ENCODE results near the gene PDCD5. TPM values are rescaled to one million over a fixed set of nuclear protein-coding genes. Genes with fewer than 3 reads are reported as not detected.

The PDCD5 gene
- total RNA-seq, 4 donors from 2014 or later: 75.2 to 118 (median 97.3) TPM

DNA sequence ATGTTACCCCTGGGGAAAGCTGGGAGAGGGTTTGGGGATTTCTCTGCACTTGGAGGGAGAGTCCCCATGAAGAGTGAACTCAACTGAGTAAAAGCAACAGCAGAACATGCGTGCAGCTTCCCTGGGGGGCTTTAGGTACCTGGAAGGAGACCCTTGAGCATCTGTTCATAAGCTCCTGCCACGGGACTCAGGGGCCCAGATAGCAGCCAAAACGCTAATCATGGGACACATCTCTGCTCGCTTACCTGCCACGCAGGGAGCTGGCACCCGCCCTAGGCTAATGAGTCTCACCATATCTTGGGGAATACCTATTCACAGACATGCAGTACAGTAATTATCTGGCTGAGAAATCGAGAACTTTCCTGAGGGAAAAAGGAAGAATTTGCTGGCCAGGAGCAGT is 33.9 kb downstream of the PDCD5 start:
- ATAC-seq (ENCODE audit: low FRiP score) (no peak), DNase-seq (ENCODE audit: low spot score) (no peak)
- TF ChIP-seq, protein P1, sequence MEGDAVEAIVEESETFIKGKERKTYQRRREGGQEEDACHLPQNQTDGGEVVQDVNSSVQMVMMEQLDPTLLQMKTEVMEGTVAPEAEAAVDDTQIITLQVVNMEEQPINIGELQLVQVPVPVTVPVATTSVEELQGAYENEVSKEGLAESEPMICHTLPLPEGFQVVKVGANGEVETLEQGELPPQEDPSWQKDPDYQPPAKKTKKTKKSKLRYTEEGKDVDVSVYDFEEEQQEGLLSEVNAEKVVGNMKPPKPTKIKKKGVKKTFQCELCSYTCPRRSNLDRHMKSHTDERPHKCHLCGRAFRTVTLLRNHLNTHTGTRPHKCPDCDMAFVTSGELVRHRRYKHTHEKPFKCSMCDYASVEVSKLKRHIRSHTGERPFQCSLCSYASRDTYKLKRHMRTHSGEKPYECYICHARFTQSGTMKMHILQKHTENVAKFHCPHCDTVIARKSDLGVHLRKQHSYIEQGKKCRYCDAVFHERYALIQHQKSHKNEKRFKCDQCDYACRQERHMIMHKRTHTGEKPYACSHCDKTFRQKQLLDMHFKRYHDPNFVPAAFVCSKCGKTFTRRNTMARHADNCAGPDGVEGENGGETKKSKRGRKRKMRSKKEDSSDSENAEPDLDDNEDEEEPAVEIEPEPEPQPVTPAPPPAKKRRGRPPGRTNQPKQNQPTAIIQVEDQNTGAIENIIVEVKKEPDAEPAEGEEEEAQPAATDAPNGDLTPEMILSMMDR (IDR thresholded peaks at IDR 0.05): no peak

DNA sequence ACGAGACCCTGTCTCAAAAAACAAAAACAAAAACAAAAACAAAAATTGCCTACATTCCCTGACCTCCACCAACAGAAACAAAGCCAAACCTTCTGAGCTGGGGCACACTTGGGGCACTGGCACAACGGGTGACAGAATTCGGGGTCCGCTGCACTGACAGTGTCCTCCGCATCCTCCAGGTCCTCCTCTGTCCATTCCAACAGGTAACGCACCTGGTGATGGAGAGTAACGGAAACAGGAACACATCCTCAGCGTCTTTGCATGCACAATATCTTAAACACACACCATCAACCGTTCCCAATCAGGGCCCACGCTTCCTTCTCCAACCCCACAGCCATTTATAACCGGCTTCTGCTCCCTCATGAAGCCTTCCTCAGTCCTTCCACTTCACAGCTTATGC is 34.6 kb downstream of the PDCD5 start:
- no peak for DNase-seq (ENCODE audit: low spot score)
- TF ChIP-seq, protein P1 (IDR thresholded peaks at IDR 0.05): no peak
- no peak for ATAC-seq (ENCODE audit: low FRiP score)

- TF ChIP-seq, protein P1 (IDR thresholded peaks at IDR 0.05): no peak
- DNase-seq (ENCODE audit: low spot score) (no peak), ATAC-seq (ENCODE audit: low FRiP score) (no peak)
These were observed 38.2 kb downstream of the PDCD5 start for GRCh38 chr19:32619051-32619685.

DNA sequence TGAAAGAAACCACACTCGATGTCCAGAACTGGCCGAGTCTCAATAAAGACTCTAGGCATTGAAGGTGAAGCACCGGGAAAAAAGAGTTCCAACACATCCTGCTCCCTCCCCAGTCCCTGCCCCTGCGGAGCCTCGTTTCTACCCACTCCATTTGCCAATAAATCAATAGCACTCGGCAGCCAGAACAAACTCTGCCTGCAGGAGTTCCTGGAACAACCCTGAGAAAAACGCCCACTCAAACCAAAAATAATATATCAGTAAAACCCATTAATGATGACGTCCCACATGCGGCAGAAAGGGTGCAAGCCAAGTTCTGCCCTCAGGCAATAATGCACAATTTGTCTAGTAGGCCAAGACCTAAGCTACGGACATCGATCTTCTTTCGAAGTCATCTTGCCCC is 41.0 kb downstream of the PDCD5 start:
- TF ChIP-seq, protein P1 (IDR thresholded peaks at IDR 0.05): no peak
- no peak for ATAC-seq (ENCODE audit: low FRiP score)
- DNase-seq (ENCODE audit: low spot score): no peak

DNA sequence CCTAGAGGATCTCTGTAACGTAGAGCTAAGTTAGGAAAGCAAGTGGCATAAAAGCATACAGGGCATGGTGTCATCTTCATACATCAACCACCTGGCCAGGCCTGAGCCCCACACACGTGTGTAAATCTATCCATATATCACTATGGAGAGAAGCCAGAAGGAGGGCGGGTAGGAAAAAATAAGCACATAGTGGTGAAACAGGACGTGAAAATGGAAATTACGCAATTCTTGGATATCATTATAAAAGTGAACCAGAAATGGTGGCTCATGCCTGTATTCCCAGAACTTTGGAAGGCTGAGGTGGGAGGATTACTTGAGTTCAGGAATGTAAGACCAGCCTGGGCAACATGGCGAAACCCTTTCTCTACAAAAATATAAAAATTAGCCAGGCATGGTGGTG is 43.4 kb downstream of the PDCD5 start:
- TF ChIP-seq, protein P1 (IDR thresholded peaks at IDR 0.05): no peak
- DNase-seq (ENCODE audit: low spot score) (no peak), ATAC-seq (ENCODE audit: low FRiP score) (no peak)

- DNase-seq (ENCODE audit: low spot score) (no peak), ATAC-seq (ENCODE audit: low FRiP score) (no peak)
- TF ChIP-seq, protein P1 (IDR thresholded peaks at IDR 0.05): no peak
These were observed 46.0 kb downstream of the PDCD5 start for GRCh38 chr19:32626969-32627368.

GRCh38 chr19:32627714-32628270 is 46.8 kb downstream of the PDCD5 start:
- DNase-seq (ENCODE audit: low spot score): no peak
- no peak for ATAC-seq (ENCODE audit: low FRiP score)
- TF ChIP-seq, protein P1 (IDR thresholded peaks at IDR 0.05): no peak

All from omental fat pad (tissue), 4 donors.